Activated CD4-positive, alpha-beta T cell treated with anti-CD3 and anti-CD28 coated beads, Interleukin-2, Interleukin-4, amounts not matched to agents 100 ng/mL and 50 ng/mL, durations not matched to agents 16 hours and 8 hours (primary cell): Measurements from ENCODE around the gene TBL3.
A peak's percentile ranks its signal among the peaks of the same experiment; 100 is the strongest.
"Not testable (repeated sequence)": the region's sequence is repeated elsewhere in the genome, so short reads cannot be mapped to it uniquely, and the experiment has no call there.

Experiments
- DNase-seq: peaks from one replicate; pipeline ENCODE4 v3.0.0-alpha.2; 2020; ENCODE audit warnings: low spot score

TBL3 gene

GRCh38 chr16:2001035-2001434 lies 29.2 kb downstream of the TBL3 start:
- no peak for DNase-seq

GRCh38 chr16:2001456-2002355 lies 29.9 kb downstream of the TBL3 start:
- no peak for DNase-seq

GRCh38 chr16:2002406-2003230 lies 30.8 kb downstream of the TBL3 start:
- DNase-seq, result no peak

GRCh38 chr16:2003231-2003826 lies 31.5 kb downstream of the TBL3 start:
- DNase-seq, result no peak

- peak; percentile 90 for DNase-seq
These were observed 32.2 kb downstream of the TBL3 start for GRCh38 chr16:2003827-2004641.

GRCh38 chr16:2004795-2005517 lies 33.1 kb downstream of the TBL3 start:
- no peak for DNase-seq

GRCh38 chr16:2005646-2006045 lies 33.8 kb downstream of the TBL3 start:
- DNase-seq, result no peak

- DNase-seq, result no peak
These were observed 34.5 kb downstream of the TBL3 start for GRCh38 chr16:2006317-2006716.

GRCh38 chr16:2007081-2007836 lies 35.4 kb downstream of the TBL3 start:
- no peak for DNase-seq

GRCh38 chr16:2008009-2008526 lies 36.2 kb downstream of the TBL3 start:
- DNase-seq, result no peak

- no peak for DNase-seq
These were observed 36.8 kb downstream of the TBL3 start for GRCh38 chr16:2008631-2009163.

- no peak for DNase-seq
These were observed 37.4 kb downstream of the TBL3 start for GRCh38 chr16:2009164-2009711.

GRCh38 chr16:2009791-2010510 lies 38.1 kb downstream of the TBL3 start, which contains the start of gene ZNF598:
ZNF598 (minus strand) TSS chr16:2009821.
- peak; percentile 83 for DNase-seq

- DNase-seq, result not testable (repeated sequence)
These were observed 39.9 kb downstream of the TBL3 start for GRCh38 chr16:2011726-2012125.

GRCh38 chr16:2013527-2013926 lies 41.7 kb downstream of the TBL3 start:
- DNase-seq, result no peak

- no peak for DNase-seq
These were observed 43.5 kb downstream of the TBL3 start for GRCh38 chr16:2015117-2015946.

- no peak for DNase-seq
These were observed 44.0 kb downstream of the TBL3 start for GRCh38 chr16:2015947-2016208.

- no peak for DNase-seq
These were observed 44.6 kb downstream of the TBL3 start for GRCh38 chr16:2016407-2016922.
